ENCODE measurements around the gene SLC35F1.

The SLC35F1 gene

DNA sequence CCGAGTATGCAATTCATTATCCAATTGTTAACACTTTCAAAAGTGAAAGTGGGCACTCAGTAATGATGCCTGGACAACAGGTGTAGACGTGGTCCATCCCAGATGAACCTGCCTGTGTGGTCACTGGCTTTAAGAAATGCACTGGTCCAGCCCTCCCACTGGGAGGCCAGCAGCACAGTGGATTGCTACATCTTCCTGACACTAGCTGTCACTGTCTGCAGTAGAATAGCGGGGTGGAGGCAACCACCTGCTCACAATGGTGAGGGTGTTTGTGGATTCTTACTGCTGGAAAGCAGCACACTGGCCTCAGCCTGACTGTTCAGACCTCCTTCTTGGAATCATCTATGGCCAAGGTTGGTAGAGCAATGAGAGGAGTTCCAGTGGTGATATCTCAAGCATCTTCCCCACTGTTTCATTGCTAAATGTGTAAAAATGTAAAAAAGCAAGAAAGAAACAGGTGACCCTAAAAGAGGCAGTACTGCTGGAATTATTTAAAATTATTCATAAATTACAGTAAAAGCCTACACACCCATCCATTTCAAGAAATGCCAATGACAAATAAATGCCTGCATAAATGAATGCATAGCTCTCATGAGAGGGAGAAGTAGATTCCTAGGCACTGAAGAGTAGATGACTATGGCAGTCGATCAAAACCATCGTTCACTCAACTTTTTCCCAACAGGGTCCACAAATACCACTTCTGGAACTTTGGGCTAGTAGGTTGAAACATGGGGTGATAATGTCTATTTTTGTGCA lies 413.0 kb downstream of the SLC35F1 start:
- no peak for DNase-seq

DNA sequence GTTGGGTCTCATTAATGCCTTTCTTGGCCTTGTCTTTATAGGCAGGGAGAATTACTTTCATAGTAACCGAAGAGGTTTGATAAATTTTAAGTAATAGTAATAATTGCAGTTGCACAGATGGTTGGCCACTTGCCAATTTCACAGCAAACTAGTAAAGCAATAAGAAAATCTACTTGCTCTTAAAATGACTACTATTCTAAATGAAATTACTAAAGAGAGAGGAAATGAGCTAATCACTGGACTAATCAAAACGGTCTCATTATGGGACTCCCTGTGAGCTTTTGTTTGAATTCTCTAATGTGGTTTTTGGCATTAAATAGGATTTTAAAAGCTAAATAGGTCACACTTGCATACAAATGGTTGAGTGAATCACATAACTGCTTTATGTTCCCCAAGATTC lies 413.6 kb downstream of the SLC35F1 start:
- DNase-seq, result no peak

DNA sequence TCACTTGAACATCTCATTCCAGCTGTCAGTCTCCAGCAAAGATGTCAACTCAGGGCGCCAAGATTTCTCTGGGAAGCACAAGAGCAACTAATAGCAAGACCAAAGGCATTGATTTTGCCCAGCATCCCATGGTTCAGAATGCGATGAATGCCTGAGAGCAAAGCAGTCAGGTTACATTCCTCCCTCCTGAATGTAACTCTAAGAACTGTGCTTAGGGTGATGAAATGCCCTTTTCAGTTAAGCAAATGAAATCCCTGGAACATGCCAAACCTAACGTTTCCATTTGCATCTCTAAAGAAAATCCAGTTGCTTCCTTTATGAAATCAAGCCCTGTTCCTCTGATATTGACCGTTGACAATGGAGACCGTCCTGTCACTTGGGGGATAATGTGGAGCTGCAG lies 417.1 kb downstream of the SLC35F1 start:
- DNase-seq, result no peak

DNA sequence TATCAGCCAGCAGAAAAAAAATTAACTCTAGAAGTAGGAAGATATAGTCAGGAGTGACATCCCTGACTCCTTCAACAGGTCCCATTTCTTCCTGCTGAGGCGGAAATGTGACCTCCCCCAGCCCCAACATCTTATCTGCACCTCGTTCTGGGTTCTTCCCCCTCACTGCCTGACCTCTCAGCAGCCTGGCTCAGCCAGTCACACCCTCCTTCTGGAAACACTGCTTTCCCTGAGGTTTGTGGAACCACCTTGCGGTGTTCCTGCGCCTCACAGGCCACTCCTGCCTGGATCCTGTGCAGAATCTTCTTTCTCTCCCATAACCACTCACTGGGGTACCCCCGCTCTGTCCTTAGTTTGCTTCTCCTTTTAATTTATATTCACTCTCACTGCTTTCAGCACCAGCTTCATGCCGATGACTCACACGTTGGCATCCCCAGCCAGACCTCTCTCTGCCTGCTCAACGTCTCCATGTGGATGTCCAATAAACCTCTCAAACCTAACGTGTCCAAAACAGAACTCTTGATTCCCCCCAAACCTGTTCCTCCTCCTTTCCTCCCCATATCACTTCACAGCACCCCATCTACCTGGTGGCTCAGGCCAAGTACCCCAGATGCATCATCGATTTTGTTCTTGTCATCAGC lies 418.3 kb downstream of the SLC35F1 start:
- DNase-seq, result no peak

DNA sequence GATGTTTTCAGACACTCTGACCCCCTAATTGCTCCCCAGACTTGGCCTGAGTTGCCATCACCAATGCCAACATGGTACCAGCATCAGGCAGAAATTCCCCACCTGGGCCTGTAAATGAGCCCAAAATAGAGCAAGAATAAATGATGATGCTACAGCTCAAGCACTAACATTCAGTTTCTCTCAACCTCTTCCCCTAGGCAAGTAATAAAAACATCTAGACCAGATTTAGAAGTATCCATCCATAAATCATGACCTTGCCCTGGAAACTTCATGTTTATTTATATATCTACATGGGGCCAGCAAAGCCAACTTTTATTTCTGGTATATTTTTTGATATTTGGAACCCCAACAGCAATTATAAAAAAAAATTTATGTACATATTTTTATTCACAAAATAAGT lies 419.6 kb downstream of the SLC35F1 start:
- DNase-seq, result no peak

DNA sequence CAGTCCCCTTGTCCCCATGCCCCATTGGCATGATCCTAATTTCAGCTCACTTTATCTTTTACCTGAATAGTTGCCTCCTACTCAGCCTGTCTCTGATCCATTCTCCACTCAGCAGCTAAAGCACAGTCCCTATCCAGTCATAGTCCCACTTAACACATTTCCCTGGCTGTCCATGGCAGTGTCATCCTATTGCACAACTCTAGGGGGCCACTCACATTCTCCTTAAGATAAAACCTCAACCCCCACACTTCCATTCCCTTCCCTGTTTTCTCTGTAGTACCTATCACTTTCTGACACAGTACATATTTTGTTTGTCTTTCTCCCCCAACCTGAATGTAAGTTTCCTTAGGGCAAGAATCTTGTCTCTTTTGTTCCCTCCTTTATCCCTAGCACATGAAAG lies 420.2 kb downstream of the SLC35F1 start:
- DNase-seq, result no peak

DNA sequence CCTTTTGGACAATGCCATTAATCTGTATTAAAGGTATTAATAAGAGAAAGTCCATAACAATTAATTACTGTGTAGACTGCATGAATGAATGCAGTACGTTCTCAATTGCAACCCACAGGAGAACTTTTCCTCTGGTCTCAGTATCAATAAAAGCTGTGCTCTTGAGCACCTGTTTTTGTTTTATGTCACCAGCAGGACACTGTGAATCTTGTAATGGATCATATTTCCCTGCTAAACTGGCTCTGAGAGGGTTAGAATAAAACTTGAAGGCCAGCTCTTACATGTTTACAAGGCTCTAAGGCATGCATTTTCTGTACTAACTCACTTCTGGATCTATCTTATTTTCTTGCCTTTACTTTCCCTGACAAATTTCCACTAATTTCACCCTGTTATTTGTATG lies 426.7 kb downstream of the SLC35F1 start:
- DNase-seq, result no peak

DNA sequence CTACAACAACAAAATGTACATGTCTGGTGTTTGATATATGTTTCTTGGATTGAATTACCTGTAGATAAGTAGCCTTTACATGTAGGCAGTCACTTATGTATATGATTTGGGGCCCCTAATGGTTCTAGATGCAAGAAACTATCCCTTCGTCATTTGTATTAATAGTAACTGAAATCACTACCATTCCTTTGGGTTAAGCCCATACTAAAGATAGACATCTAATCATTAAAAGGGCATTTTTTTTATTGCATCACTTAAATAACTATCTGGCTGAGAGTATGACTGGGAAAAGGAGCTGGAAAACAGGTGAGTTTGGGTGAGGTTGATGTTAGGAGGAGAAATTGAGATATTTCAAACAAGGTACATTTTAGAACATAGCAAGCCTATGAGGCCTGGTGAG lies 427.6 kb downstream of the SLC35F1 start:
- DNase-seq, result no peak

DNA sequence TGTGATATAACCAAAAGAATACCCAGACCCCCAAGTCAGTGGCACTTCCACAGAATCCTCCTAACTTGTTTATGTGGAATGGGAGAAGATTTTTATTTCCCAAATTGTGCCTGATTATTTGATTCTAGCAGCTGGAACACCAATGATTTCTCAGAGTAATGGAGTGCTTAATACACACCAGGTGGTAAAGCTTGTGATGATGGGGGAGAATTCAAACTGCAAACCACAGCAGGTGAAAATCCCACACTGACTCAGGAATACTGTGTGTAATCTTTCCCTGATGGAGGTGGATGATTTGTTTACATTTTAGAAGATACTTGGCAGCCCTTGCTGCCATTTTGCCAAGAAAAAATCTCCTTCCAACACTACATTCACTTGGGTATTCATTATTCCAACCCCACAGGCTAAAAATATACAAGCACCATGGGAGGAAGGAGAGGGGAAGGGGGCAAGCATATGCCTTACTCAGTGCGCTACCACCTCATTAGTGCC lies 428.3 kb downstream of the SLC35F1 start:
- no peak for DNase-seq

DNA sequence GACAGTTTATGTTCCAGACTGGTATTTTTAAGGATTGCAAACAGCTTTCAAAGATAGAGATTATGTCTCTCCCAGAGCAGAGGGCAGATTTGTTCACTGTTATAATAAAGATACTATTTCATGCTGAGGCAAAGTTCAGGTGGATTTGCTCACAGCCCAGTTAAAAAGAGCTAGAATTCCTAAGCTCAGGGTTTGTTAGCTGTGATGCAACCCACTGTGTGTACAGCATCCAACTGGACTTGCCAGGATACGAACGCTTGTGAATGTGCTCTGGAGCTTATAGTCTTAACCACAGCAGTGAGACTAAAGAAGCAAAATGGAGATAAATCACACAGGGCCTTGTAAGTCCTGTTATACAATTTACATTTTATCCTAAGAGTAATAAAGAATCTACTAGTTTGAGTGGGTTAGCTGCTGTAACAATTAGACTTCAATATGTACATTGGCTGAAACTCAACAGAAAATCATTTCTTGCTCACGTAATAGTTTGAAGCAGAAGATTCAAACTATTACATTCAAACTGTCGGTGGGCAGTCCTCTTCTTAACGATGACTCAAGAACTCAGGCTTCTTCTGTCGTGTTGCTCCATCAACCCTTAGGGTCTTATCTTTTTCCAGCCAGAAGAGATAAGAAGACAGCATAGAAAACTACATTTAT lies 437.1 kb downstream of the SLC35F1 start:
- DNase-seq, result no peak

DNA sequence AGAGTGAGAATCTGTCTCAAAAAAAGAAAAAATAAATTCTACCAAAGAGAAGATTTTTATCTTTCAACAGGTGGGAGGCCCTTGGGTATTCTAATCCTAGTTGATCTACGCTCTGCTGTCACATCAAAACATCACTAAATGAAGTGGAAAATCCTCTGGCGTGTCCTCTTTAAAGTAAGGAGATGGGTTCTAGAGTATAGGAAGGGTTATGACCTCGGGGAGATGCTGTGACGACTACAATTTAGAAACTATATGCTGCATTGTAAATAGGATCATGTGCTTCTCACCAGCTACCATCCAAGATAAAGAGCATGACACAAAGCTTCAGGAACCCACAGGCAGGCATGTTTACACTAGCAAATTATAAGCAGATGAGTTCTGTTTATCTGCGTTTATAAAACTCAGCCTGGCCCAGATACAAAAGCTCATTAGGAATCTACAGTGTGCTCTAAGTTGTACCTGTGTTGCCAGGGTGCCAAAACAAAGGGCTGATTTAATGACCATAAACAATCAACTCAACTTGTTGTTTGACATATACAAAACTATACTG lies 443.9 kb downstream of the SLC35F1 start:
- DNase-seq, result no peak

DNA sequence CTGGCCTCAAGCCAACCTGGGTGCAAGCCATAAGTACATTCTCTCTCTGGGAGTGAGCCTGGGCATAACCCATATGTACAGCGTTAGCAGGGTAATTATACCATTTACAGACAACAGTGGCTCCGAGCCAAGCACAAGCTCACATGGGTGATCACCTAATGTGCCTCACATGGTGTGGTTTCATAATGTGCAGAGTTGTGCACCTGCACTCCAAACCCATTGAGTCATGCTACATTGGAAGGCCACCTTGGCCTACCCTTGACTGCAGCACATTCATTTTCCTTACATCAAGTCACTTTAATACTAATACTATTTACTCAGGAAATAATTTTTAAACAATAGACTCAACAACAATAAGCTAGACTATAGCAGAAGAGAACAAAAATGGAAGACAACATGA lies 446.5 kb downstream of the SLC35F1 start:
- no peak for DNase-seq

DNA sequence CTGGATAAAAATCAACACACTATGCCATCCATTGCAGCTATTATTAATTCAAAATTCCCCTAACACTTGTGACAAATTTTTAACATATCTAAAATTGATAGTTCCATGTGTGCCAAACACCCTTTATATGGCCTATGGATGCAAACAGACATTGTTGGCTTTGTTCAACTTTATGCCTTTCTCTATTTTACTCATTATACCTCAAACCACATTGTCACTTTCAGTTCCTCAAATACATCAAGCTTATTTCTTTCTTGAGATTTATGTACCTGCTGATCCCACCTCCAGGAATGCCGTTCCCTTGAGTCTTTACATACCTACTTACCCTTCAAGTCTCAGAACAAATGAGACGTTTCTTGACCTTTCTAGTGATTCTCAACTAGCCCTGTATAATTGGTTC lies 447.6 kb downstream of the SLC35F1 start:
- no peak for DNase-seq

DNA sequence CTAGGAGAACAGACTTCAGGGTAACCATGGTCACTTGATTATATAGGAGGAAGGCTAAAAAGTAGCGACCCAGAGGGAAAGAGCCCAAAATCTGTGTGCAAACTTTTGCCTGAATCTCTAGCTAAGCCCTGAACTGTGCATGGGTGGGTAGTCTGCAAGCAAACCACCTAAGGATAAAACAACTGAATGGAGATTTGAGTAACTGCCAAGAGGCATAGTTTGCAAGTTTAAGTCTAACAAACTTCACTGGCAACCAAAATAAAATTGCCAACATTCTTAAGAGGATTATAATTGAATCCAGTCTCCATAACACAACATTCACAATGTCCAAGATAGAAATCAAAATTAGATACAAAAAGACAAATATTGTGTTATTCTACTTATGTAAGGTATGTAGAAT lies 449.0 kb downstream of the SLC35F1 start:
- DNase-seq, result no peak

DNA sequence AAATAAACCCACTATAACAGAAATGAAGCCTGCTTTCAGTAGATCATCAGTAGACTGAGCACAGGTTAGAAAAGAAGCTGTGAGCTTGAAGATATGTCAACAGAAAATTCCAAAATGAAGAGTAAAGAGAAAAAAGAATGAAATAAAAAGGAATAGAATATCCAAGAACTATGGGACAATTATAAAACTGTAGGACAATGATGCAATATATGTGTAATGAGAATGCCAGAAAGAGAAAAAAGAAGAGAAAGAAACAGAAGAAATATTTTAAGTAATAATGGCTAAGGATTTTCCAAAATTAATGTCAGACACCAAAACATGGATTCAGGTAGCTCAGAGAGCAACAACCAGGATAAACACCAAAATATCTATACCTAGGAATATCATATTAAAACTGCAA lies 449.6 kb downstream of the SLC35F1 start:
- DNase-seq, result no peak

Measured in T-helper 9 cell (primary cell).